Transverse colon (tissue), 4 donors: ENCODE results near the gene LRRC57. TPM values are rescaled to one million over a fixed set of nuclear protein-coding genes. Genes with fewer than 3 reads are reported as not detected.
A peak's percentile ranks its signal among the peaks of the same experiment; 100 is the strongest.

Experiments
- DNase-seq: peaks from one replicate; pipeline ENCODE4 v3.0.0-alpha.2; 2019
- H3K27ac ChIP-seq, 4 donors: fragments of 200-600 bp; sonication (generic); 2 replicates each; pipeline ENCODE4 v1.5.1; 2016 to 2018; ENCODE audit warnings: inconsistent platforms in 4 of 4
- H3K27me3 ChIP-seq: fragments of 200-600 bp; sonication (generic); 2 replicates; pipeline ENCODE4 v1.5.1; 2017; ENCODE audit warnings: inconsistent platforms
- H3K36me3 ChIP-seq, 4 donors: fragments of 200-600 bp; sonication (generic); 2 replicates each; pipeline ENCODE4 v1.5.1; 2017 to 2019; ENCODE audit warnings: inconsistent platforms in 4 of 4
- H3K4me1 ChIP-seq, 4 donors: fragments of 200-600 bp; sonication (generic); 2 replicates each; pipeline ENCODE4 v1.5.1; 2017 to 2020; ENCODE audit warnings: inconsistent platforms in 4 of 4
- H3K4me3 ChIP-seq, 4 donors: fragments of 200-600 bp; sonication (generic); 1 replicate in 1 of 4; 2 replicates in 3 of 4; pipeline versions ENCODE4 v1.5.1 to v1.6.1; 2017 to 2019; ENCODE audit warnings: inconsistent platforms in 4 of 4
- H3K9me3 ChIP-seq, 2 donors: fragments of 200-600 bp; sonication (generic); 2 replicates each; pipeline ENCODE4 v1.5.1; 2017 to 2019; ENCODE audit warnings: inconsistent platforms in 2 of 2
- CTCF ChIP-seq, 5 experiments: fragments of 200-600 bp in 3 of 5; fragments of 450-650 bp in 2 of 5; sonication (generic) in 3 of 5; IDR thresholded peaks; 1 replicate in 2 of 5; 2 replicates in 3 of 5; pipeline ENCODE4 v1.5.1; 2016 to 2017; ENCODE audit warnings: antibody characterized with exemption in 5 of 5, inconsistent platforms in 3 of 5, mild to moderate bottlenecking in 2 of 5, moderate library complexity in 1 of 5
- EP300 ChIP-seq: sonication (generic); formaldehyde crosslinking; IDR thresholded peaks from one replicate; pipeline ENCODE4 v1.6.1; 2017; ENCODE audit warnings: antibody characterized with exemption, low read depth
- POLR2A ChIP-seq: fragments of 450-650 bp; IDR thresholded peaks from one replicate; pipeline ENCODE4 v1.6.1; 2016; ENCODE audit warnings: antibody characterized with exemption, mild to moderate bottlenecking, moderate library complexity
- POLR2AphosphoS5 ChIP-seq, 3 donors: sonication (generic); formaldehyde crosslinking; IDR thresholded peaks; one replicate each; pipeline ENCODE4 v1.6.1; 2016; ENCODE audit warnings: antibody characterized with exemption in 3 of 3
- WGBS, 2 donors: methylation state at CpG; one replicate each; pipeline ENCODE4 v1.1.5; 2018; ENCODE audit warnings: low coverage in 1 of 2; 5-methylcytosine and 5-hydroxymethylcytosine counted together
- in situ Hi-C, 4 donors: fragments of 200-750 bp; cut with MboI; loops; one replicate each; pipeline versions ENCODE4 v1.15.0 to v1.15.1; 2017; ENCODE audit warnings: low sequenced_read_pairs in 3 of 4, low pct_ligation_motif_present in 1 of 4, low pct_unique_long_range_greater_than_20kb in 1 of 4
- intact Hi-C: fragments of 100-400 bp; cut with DNase I; formaldehyde crosslinking; loops from one replicate; pipeline ENCODE4 v1.15.1; 2023; ENCODE audit warnings: low total_unique reads
- total RNA-seq, 4 donors: library from RNA; depleted of rRNA; stranded (reverse); fragments of >200 nt; gene quantifications; one replicate each; pipeline ENCODE4 v1.1.0, GENCODE V29; 2016

The LRRC57 gene
- total RNA-seq, 4 donors from 2014 or later: 12.3 to 42.4 (median 28.7) TPM

- 42 to 77% methylated on average over 3 of the region's 3 CpGs for WGBS, 2 donors
- no peak for TF ChIP-seq CTCF (IDR thresholded peaks at IDR 0.05)
- no peak for TF ChIP-seq EP300
- Histone ChIP-seq H3K36me3 (no peaks in the 10 kb centered on the region), H3K4me3 (no peak overlapping the region), H3K27ac (peak overlapping the region in 3 of 4 donors; percentile 13 to 41 (median 16)), H3K27me3 (no peaks in the 10 kb centered on the region), H3K4me1 (peaks cover 3 to 23% (median 19%) of the 10 kb centered on the region in 4 donors), H3K9me3 (no peaks in the 10 kb centered on the region)
- intact Hi-C loops: no loop called here
- in situ Hi-C loops: no loop called here
- DNase-seq: no peak
Measured at GRCh38 chr15:42504631-42505030, 44.0 kb downstream of the LRRC57 start.

GRCh38 chr15:42503825-42504224, 44.8 kb downstream of the LRRC57 start:
- intact Hi-C loops: no loop called here
- DNase-seq: no peak
- H3K9me3 ChIP-seq: no peaks in the 10 kb centered on the region
- H3K4me3 ChIP-seq: no peak overlapping the region
- WGBS, 2 donors: 65 to 90% methylated on average over 1 of the region's 1 CpG
- TF ChIP-seq POLR2AphosphoS5 (IDR thresholded peaks at IDR 0.05) (no peak), EP300 (no peak), CTCF (IDR thresholded peaks at IDR 0.05) (no peak), POLR2A (no peak)
- no peaks in the 10 kb centered on the region for H3K36me3 ChIP-seq
- no peak overlapping the region for H3K27ac ChIP-seq
- no peaks in the 10 kb centered on the region for H3K27me3 ChIP-seq
- peaks cover 6 to 31% (median 27%) of the 10 kb centered on the region in 4 donors for H3K4me1 ChIP-seq
- in situ Hi-C loops: no loop called here

- Histone ChIP-seq H3K27me3 (no peaks in the 10 kb centered on the region), H3K9me3 (no peaks in the 10 kb centered on the region), H3K27ac (no peak overlapping the region), H3K4me1 (peaks cover 6 to 44% (median 28%) of the 10 kb centered on the region in 4 donors), H3K36me3 (no peaks in the 10 kb centered on the region), H3K4me3 (no peak overlapping the region)
- TF ChIP-seq POLR2AphosphoS5 (IDR thresholded peaks at IDR 0.05) (no peak), EP300 (no peak), CTCF (IDR thresholded peaks at IDR 0.05) (no peak), POLR2A (no peak)
- DNase-seq: no peak
- in situ Hi-C loops: no loop called here
- 84 to 93% methylated on average over 3 to 4 of the region's 4 CpGs for WGBS, 2 donors
- intact Hi-C loops: no loop called here
Measured at GRCh38 chr15:42502477-42502876, 46.1 kb downstream of the LRRC57 start.

- in situ Hi-C loops (no loop called here), intact Hi-C loops (no loop called here)
- Histone ChIP-seq H3K36me3 (no peaks in the 10 kb centered on the region), H3K27ac (peak overlapping the region; percentile 61 to 75 (median 70)), H3K9me3 (no peaks in the 10 kb centered on the region), H3K27me3 (no peaks in the 10 kb centered on the region), H3K4me1 (peaks cover 6 to 55% (median 32%) of the 10 kb centered on the region in 4 donors), H3K4me3 (no peak overlapping the region)
- no peak for TF ChIP-seq EP300
- no peak for TF ChIP-seq POLR2A
- TF ChIP-seq CTCF (IDR thresholded peaks at IDR 0.05): no peak
- no peak for TF ChIP-seq POLR2AphosphoS5 (IDR thresholded peaks at IDR 0.05)
- WGBS, 2 donors: 81 to 82% methylated on average over 4 to 12 of the region's 12 CpGs
- DNase-seq: no peak
Measured at GRCh38 chr15:42499858-42500609, 48.6 kb downstream of the LRRC57 start.
